Activated CD8-positive, alpha-beta T cell treated with anti-CD3 and anti-CD28 coated beads, Interleukin-2, amount 10 ng/mL, durations not matched to agents 7 days and 5 days (primary cell): ENCODE measurements around the gene SLC9A9. TPM values are rescaled to one million over a fixed set of nuclear protein-coding genes. Genes with fewer than 3 reads are reported as not detected.

Experiments used
- ATAC-seq: fragments of 150-1000 bp; cut with Tn5 transposase; one replicate; pipeline ENCODE4 v1.10.0; 2021; ENCODE audit warnings: moderate library complexity
- CTCF ChIA-PET: fragments of 350-600 bp; sonication (Branson Sonifier 250); formaldehyde crosslinking; loops from one replicate; lab custom pipeline; 2021; ENCODE audit warnings: antibody characterized with exemption; lab: Charles Lee
- POLR2A ChIA-PET: fragments of 350-600 bp; sonication (Branson Sonifier 250); formaldehyde crosslinking; loops from one replicate; lab custom pipeline; 2021; ENCODE audit warnings: antibody characterized with exemption; lab: Charles Lee
- DNase-seq: peaks from one replicate; pipeline ENCODE4 v3.0.0-alpha.2; 2020
- H3K27ac Mint-ChIP-seq: one replicate; pipeline ENCODE4 v1.8.0; 2021; ENCODE audit warnings: mild to moderate bottlenecking, mixed read lengths
- H3K27me3 Mint-ChIP-seq: one replicate; pipeline ENCODE4 v1.8.0; 2021; ENCODE audit warnings: low read depth, mixed read lengths
- H3K36me3 Mint-ChIP-seq: one replicate; pipeline ENCODE4 v1.8.0; 2021; ENCODE audit warnings: low read depth, mixed read lengths
- H3K4me1 Mint-ChIP-seq: one replicate; pipeline ENCODE4 v1.8.0; 2021; ENCODE audit warnings: low read depth, mixed read lengths
- H3K4me3 Mint-ChIP-seq: one replicate; pipeline ENCODE4 v1.8.0; 2021; ENCODE audit warnings: mild to moderate bottlenecking, mixed read lengths
- H3K9me3 Mint-ChIP-seq: one replicate; pipeline ENCODE4 v1.8.0; 2022; ENCODE audit warnings: mixed read lengths; ENCODE audit not compliant: insufficient read depth
- total RNA-seq, 2 experiments: library from RNA; stranded (reverse); gene quantifications; one replicate each; pipeline ENCODE4 v1.2.3, GENCODE V29; 2021

SLC9A9 gene
- total RNA-seq, 2 experiments from 2014 or later: 6.6 to 7.4 TPM

DNA sequence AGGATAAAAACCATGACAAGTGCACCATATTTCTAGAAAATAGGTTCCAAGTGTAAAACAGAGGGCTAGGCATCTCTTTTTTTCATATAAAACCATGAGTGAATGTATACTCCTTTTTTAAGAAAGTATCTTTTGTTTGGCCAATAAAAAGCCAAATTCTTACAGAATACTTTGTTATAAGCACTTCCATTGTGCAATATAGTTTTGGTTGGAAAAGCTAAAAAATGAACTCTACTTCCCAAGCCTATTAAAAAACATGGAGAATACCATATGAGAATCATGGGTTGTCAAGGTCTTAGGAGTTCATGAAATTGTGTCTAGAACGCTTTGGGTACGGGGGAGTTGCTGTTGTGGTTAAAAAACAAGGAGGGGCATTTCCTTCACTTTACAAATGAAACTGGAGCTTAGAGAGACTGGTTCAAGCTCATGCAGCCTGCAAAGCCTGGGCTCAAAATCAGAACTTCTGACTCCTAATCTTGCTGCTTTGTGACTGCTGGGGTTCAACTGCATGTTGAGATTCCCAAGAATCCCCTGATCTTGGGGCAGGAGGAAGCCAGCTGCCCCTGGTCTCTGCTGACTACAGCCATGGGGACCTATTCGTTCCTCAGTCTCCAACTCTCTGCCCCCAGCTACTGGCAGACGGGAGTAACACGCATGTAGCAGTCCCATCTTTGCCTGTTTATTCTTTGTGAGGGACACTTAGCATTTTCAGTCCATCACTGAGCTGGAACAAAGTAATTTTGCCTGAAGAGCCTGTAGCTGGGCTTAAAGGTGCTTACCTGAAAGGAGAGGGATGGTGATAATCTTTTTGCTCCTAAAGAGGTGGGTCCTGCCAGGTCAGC is 499.6 kb downstream of the SLC9A9 start:
- DNase-seq: no peak

DNA sequence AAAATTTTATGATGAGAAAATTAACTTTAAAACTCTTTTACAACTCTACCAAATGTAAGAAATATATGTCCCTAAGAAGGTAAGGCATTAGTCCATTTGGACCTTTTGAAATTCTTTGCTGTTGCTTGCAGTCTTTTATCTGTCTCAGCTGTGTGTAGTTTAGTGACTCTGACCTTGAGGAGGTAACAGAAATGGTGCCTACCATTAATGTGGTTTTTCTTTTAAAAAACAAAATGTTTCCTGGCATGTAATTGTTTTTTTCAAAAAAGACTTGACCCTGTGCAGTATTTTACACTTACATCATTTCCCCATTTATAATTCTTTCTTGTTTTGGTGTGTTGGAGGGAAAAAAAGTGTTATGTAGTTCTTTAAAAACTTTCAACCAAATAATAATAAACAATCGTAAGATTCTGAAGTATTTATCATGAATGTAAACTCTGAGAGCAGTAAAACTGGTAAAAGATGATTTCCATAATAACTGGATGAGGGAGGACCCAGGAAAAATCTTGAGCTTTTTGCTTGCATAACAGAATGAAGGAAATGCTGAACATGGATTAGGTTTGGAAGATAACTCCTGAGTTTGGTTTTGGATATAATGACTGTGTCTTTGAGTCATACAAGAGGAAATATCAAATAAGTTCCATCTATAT is 503.6 kb downstream of the SLC9A9 start:
- H3K36me3 Mint-ChIP-seq: no peaks in the 10 kb centered on the region
- no peak overlapping the region for H3K4me3 Mint-ChIP-seq
- peaks cover 19% of the 10 kb centered on the region for H3K4me1 Mint-ChIP-seq
- H3K27me3 Mint-ChIP-seq: no peaks in the 10 kb centered on the region
- POLR2A ChIA-PET: no interaction called here
- no peaks in the 10 kb centered on the region for H3K9me3 Mint-ChIP-seq
- no peak overlapping the region for H3K27ac Mint-ChIP-seq
- CTCF ChIA-PET: interaction anchor here (0.6 kb wide), 1 partner anchor 57 kb away, joined by 3 read pairs; no protein-coding TSS in a partner anchor
- no peak for ATAC-seq
- no peak for DNase-seq

More for the DNA sequence above, 499.6 kb downstream of the SLC9A9 start:
- ATAC-seq: peak; percentile 39
- no peaks in the 10 kb centered on the region for H3K9me3 Mint-ChIP-seq
- no peaks in the 10 kb centered on the region for H3K27me3 Mint-ChIP-seq
- ChIA-PET CTCF (interaction anchor here (1.0 to 2.0 kb wide), 9 partner anchors 8 to 228 kb away, joined by 3 to 10 read pairs (median 3); no protein-coding TSS in a partner anchor), POLR2A (interaction anchor here (0.8 kb wide), 1 partner anchor 227 kb away, joined by 4 read pairs; no protein-coding TSS in a partner anchor)
- H3K4me3 Mint-ChIP-seq: no peak overlapping the region
- H3K36me3 Mint-ChIP-seq: no peaks in the 10 kb centered on the region
- peaks cover 19% of the 10 kb centered on the region for H3K4me1 Mint-ChIP-seq
- no peak overlapping the region for H3K27ac Mint-ChIP-seq

DNA sequence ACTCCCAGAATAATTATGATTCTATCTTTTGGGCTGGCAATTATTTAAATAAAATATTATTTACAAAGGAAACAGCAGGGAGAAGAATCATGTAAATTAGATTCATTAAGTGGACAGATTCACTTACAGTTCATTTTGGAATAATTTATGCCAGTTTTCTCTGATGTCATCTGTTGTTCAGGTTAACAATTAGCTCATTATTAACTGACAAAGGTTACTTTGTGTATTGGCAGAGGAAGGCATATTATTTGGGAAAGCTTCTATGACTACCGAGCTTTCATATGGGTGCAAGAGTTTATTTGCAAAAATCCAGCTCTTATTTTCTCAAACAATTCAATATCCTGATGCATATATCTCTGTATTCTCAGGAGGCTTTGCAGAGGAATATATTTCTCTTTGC is 504.3 kb downstream of the SLC9A9 start:
- CTCF ChIA-PET: no interaction called here
- POLR2A ChIA-PET: no interaction called here

GRCh38 chr3:143343031-143343430 is 505.2 kb downstream of the SLC9A9 start:
- DNase-seq (no peak), ATAC-seq (no peak)
- Mint-ChIP-seq H3K9me3 (no peaks in the 10 kb centered on the region), H3K36me3 (no peaks in the 10 kb centered on the region), H3K4me3 (no peak overlapping the region), H3K27ac (no peak overlapping the region), H3K27me3 (no peaks in the 10 kb centered on the region), H3K4me1 (peaks cover 9% of the 10 kb centered on the region)
- ChIA-PET POLR2A (no interaction called here), CTCF (no interaction called here)

More for the DNA sequence above, 504.3 kb downstream of the SLC9A9 start:
- H3K9me3 Mint-ChIP-seq: no peaks in the 10 kb centered on the region
- no peak for DNase-seq
- no peak overlapping the region for H3K4me3 Mint-ChIP-seq
- ATAC-seq: no peak
- H3K36me3 Mint-ChIP-seq: no peaks in the 10 kb centered on the region
- no peaks in the 10 kb centered on the region for H3K27me3 Mint-ChIP-seq
- H3K4me1 Mint-ChIP-seq: peaks cover 18% of the 10 kb centered on the region
- H3K27ac Mint-ChIP-seq: no peak overlapping the region

GRCh38 chr3:143339451-143339850 is 508.8 kb downstream of the SLC9A9 start:
- DNase-seq: no peak
- POLR2A ChIA-PET: no interaction called here
- H3K27ac Mint-ChIP-seq: no peak overlapping the region
- no peaks in the 10 kb centered on the region for H3K36me3 Mint-ChIP-seq
- no peak overlapping the region for H3K4me3 Mint-ChIP-seq
- ATAC-seq: no peak
- H3K4me1 Mint-ChIP-seq: peaks cover 2% of the 10 kb centered on the region
- no peaks in the 10 kb centered on the region for H3K27me3 Mint-ChIP-seq
- H3K9me3 Mint-ChIP-seq: no peaks in the 10 kb centered on the region
- CTCF ChIA-PET: interaction anchor here (1.5 kb wide), 1 partner anchor 9 kb away, joined by 4 read pairs; no protein-coding TSS in a partner anchor

DNA sequence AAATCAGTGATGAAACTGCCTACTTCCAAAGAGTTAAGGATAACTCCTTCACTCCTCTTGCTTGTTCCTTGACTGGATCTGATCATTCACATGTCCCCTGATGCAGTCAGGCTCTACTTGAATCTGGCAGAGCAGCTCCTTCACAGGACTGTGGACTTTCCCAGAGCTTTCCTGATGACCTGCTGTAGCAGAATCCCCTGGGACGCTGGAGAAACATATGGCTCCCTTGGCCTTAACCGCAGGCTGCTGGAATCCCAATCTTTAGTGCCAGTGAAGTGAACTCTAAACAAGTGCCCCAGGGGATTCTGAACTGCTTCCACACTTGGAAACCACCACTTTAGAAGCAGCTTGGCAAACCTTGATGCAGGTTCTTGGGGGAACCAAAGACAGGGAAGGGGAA is 510.9 kb downstream of the SLC9A9 start:
- H3K27me3 Mint-ChIP-seq: no peaks in the 10 kb centered on the region
- H3K27ac Mint-ChIP-seq: no peak overlapping the region
- CTCF ChIA-PET: interaction anchor here (1.0 to 1.9 kb wide), 2 partner anchors 25 to 337 kb away, joined by 3 to 5 read pairs; no protein-coding TSS in a partner anchor
- no peaks in the 10 kb centered on the region for H3K36me3 Mint-ChIP-seq
- ATAC-seq (no peak), DNase-seq (no peak)
- H3K4me1 Mint-ChIP-seq: no peaks in the 10 kb centered on the region
- no peak overlapping the region for H3K4me3 Mint-ChIP-seq
- no peaks in the 10 kb centered on the region for H3K9me3 Mint-ChIP-seq
- POLR2A ChIA-PET: no interaction called here

GRCh38 chr3:143334231-143334630 is 514.0 kb downstream of the SLC9A9 start:
- ATAC-seq (no peak), DNase-seq (no peak)
- H3K9me3 Mint-ChIP-seq: no peaks in the 10 kb centered on the region
- H3K36me3 Mint-ChIP-seq: no peaks in the 10 kb centered on the region
- no peak overlapping the region for H3K4me3 Mint-ChIP-seq
- CTCF ChIA-PET: no interaction called here
- no peaks in the 10 kb centered on the region for H3K27me3 Mint-ChIP-seq
- no peaks in the 10 kb centered on the region for H3K4me1 Mint-ChIP-seq
- POLR2A ChIA-PET: no interaction called here
- no peak overlapping the region for H3K27ac Mint-ChIP-seq

GRCh38 chr3:143333367-143333766 is 514.9 kb downstream of the SLC9A9 start:
- H3K27ac Mint-ChIP-seq: no peak overlapping the region
- ChIA-PET CTCF (no interaction called here), POLR2A (no interaction called here)
- H3K4me1 Mint-ChIP-seq: no peaks in the 10 kb centered on the region
- no peak overlapping the region for H3K4me3 Mint-ChIP-seq
- H3K9me3 Mint-ChIP-seq: no peaks in the 10 kb centered on the region
- no peaks in the 10 kb centered on the region for H3K27me3 Mint-ChIP-seq
- DNase-seq (no peak), ATAC-seq (no peak)
- no peaks in the 10 kb centered on the region for H3K36me3 Mint-ChIP-seq

GRCh38 chr3:143332026-143332425 is 516.2 kb downstream of the SLC9A9 start:
- Mint-ChIP-seq H3K9me3 (no peaks in the 10 kb centered on the region), H3K27me3 (no peaks in the 10 kb centered on the region), H3K27ac (no peak overlapping the region), H3K36me3 (no peaks in the 10 kb centered on the region), H3K4me3 (no peak overlapping the region), H3K4me1 (no peaks in the 10 kb centered on the region)
- POLR2A ChIA-PET: no interaction called here
- ATAC-seq (no peak), DNase-seq (no peak)
- CTCF ChIA-PET: no interaction called here

DNA sequence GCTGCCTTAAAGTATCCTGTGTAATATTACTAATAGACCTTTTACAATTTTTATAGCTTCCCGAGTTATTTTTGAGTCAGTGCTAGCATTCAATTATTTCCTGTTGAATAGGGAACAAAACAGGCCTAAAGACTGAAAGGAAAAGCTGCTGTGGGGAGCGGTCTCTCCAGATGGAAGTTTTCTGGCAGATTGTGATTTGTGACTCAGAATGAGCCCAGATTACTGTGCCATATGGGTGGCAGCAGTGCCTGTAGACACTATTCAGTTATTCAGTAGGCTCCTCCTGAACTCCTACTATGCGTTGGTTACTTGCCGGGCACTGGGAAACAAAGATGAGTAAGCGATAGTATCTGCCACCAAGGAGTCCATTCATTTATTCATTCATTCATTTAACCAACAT is 516.9 kb downstream of the SLC9A9 start:
- no peaks in the 10 kb centered on the region for H3K9me3 Mint-ChIP-seq
- DNase-seq (no peak), ATAC-seq (no peak)
- no peak overlapping the region for H3K4me3 Mint-ChIP-seq
- no peaks in the 10 kb centered on the region for H3K27me3 Mint-ChIP-seq
- no peaks in the 10 kb centered on the region for H3K36me3 Mint-ChIP-seq
- POLR2A ChIA-PET: no interaction called here
- CTCF ChIA-PET: no interaction called here
- H3K4me1 Mint-ChIP-seq: peaks cover 5% of the 10 kb centered on the region
- no peak overlapping the region for H3K27ac Mint-ChIP-seq

GRCh38 chr3:143330296-143330868 is 517.9 kb downstream of the SLC9A9 start:
- no peak overlapping the region for H3K27ac Mint-ChIP-seq
- DNase-seq (no peak), ATAC-seq (no peak)
- POLR2A ChIA-PET: no interaction called here
- no peak overlapping the region for H3K4me3 Mint-ChIP-seq
- CTCF ChIA-PET: no interaction called here
- peaks cover 5% of the 10 kb centered on the region for H3K4me1 Mint-ChIP-seq
- H3K9me3 Mint-ChIP-seq: no peaks in the 10 kb centered on the region
- no peaks in the 10 kb centered on the region for H3K36me3 Mint-ChIP-seq
- H3K27me3 Mint-ChIP-seq: no peaks in the 10 kb centered on the region
